ENCODE measurements around the gene TOR2A. TPM values are rescaled to one million over a fixed set of nuclear protein-coding genes. Genes with fewer than 3 reads are reported as not detected.

TOR2A gene
- total RNA-seq, 3 donors from 2014 or later (not counting 1 experiment from before 2014, with no cell fraction given) = 20.9 to 27.8 (median 23.7) TPM

DNA sequence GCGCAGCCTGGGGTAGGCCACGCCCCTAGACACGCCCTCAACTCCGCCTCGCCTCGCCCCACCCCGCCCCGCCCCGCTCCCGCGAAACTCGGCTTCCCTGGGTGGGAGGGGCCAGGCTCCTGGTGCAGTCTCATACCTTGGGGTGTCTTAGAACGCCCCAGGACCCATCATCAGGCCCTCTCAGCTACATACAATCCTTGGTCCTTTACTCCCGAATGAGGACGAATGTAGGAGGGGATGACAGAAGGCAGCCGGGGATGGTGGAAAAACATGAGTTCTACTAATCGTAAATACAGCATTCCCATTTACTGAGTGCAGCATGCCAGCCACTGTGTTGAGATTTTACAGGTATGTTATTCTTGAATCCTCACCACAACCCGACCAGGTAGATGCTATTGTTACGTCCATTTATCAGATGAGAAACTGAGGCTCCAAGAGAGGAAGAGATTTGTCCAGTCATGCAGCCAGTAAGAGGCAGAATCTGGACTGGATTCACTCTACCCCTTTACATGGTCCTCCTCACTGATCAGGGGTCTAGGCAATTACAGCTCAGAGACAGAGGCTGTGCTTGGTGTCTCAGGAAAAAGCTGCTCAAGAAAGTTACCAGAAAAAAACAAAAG, 36.6 kb upstream of the TOR2A start:
- intact Hi-C loops (cut with micrococcal nuclease) = loop anchor here (1.0 to 10.0 kb wide), 3 partner anchors 12 to 293 kb away; partner anchors contain the start of genes FPGS, NAIF1 and SLC25A25
- Histone ChIP-seq H3K36me3 (ENCODE audit: control insufficient read depth, insufficient read depth, low read length) (peaks cover 56% of the 10 kb centered on the region), H3K27me3 (ENCODE audit: control insufficient read depth, insufficient read depth, low read length) (no peaks in the 10 kb centered on the region), H3K4me1 (ENCODE audit: control insufficient read depth, insufficient read depth, low read length) (peaks cover 82% of the 10 kb centered on the region), H3K4me3 (ENCODE audit: low read length) (no peak overlapping the region), H3K9me3 (ENCODE audit: control insufficient read depth, insufficient read depth, low read length) (no peaks in the 10 kb centered on the region), H3K27ac (ENCODE audit: low read length) (peak overlapping the region; percentile 90)
- TF ChIP-seq, protein P1, sequence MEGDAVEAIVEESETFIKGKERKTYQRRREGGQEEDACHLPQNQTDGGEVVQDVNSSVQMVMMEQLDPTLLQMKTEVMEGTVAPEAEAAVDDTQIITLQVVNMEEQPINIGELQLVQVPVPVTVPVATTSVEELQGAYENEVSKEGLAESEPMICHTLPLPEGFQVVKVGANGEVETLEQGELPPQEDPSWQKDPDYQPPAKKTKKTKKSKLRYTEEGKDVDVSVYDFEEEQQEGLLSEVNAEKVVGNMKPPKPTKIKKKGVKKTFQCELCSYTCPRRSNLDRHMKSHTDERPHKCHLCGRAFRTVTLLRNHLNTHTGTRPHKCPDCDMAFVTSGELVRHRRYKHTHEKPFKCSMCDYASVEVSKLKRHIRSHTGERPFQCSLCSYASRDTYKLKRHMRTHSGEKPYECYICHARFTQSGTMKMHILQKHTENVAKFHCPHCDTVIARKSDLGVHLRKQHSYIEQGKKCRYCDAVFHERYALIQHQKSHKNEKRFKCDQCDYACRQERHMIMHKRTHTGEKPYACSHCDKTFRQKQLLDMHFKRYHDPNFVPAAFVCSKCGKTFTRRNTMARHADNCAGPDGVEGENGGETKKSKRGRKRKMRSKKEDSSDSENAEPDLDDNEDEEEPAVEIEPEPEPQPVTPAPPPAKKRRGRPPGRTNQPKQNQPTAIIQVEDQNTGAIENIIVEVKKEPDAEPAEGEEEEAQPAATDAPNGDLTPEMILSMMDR (IDR thresholded peaks at IDR 0.05) = no peak
- H3K4me3 Mint-ChIP-seq = peak overlapping the region; percentile 87
- no peak for DNase-seq
- no peaks in the 10 kb centered on the region for H3K27me3 Mint-ChIP-seq (ENCODE audit: low read depth in 2 of 2)
- H3K27ac Mint-ChIP-seq = peak overlapping the region; percentile 95 to 99
- peaks cover 53 to 63% of the 10 kb centered on the region in 2 donors for H3K4me1 Mint-ChIP-seq
- H3K9me3 Mint-ChIP-seq = no peaks in the 10 kb centered on the region
- H3K36me3 Mint-ChIP-seq = no peaks in the 10 kb centered on the region
- peak; percentile 63 to 85 (median 73) for ATAC-seq
- 14% methylated on average over 17 of the region's 19 CpGs for whole genome bisulfite sequencing (ENCODE audit: insufficient coverage)

DNA sequence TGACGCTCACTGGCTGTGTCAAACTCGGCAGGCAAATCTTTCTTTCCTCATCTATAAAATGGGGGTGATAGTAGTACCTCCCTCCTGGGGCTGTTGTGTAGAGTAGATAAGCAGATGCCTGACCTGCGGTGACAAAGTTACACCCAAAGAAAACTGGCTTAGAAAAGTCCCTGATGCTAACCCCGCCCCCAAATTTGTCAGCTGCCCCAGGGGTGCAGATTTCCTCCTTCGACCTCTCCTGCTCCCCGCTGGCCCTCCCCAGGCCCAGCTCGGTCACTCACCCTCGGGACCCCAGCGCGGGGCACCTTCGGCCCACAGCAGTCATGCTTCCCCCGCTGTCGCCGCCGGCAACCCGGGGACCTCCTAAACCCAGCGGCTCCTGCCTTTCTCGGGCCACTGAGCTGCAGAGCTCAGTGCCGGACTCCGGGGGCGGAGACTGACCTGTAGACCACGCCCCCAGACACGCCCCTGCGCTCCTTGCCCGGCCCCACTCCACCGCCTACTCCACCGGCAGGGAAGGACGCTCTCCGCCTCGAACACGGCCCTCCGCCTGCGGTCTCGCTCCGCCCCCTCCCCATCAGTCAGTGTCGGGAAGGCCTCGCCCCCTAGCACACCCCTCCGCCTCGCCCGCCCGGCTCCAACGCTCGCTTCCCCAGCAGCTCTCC, 35.9 kb upstream of the TOR2A start:
- ATAC-seq = peak; percentile 80 to 93 (median 83)
- TF ChIP-seq, protein P1 (IDR thresholded peaks at IDR 0.05) = no peak

DNA sequence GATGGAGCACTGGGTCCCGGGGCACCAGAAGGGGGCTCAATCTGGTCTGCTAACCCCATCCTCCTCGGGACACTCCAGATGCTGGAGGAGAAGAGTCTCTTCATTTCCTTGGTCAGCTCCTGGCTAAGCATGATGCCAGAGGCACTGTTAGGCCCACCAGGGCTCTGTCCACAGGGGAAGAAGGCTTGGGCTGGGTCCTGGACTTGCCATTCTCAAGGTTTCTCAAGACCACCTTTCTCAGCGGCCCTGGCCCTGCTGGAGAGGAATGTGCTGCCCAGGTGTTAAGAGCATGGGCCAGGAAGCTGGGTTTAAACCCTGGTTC, 35.5 kb upstream of the TOR2A start:
- Mint-ChIP-seq H3K4me1 (peaks cover 59 to 68% of the 10 kb centered on the region in 2 donors), H3K27me3 (ENCODE audit: low read depth in 2 of 2) (no peaks in the 10 kb centered on the region), H3K9me3 (no peaks in the 10 kb centered on the region), H3K4me3 (peak overlapping the region; percentile 87), H3K36me3 (no peaks in the 10 kb centered on the region), H3K27ac (peak overlapping the region; percentile 95 to 99)
- Histone ChIP-seq H3K36me3 (ENCODE audit: control insufficient read depth, insufficient read depth, low read length) (peaks cover 65% of the 10 kb centered on the region), H3K4me1 (ENCODE audit: control insufficient read depth, insufficient read depth, low read length) (peaks cover 79% of the 10 kb centered on the region), H3K27me3 (ENCODE audit: control insufficient read depth, insufficient read depth, low read length) (no peaks in the 10 kb centered on the region), H3K9me3 (ENCODE audit: control insufficient read depth, insufficient read depth, low read length) (no peaks in the 10 kb centered on the region), H3K4me3 (ENCODE audit: low read length) (peak overlapping the region; percentile 53), H3K27ac (ENCODE audit: low read length) (peak overlapping the region; percentile 90)
- ATAC-seq = no peak
- DNase-seq = no peak
- intact Hi-C loops (cut with micrococcal nuclease) = loop anchor here (2.0 to 10.0 kb wide), 2 partner anchors 32 to 294 kb away; partner anchors contain the start of genes FPGS, NAIF1 and SLC25A25
- 31% methylated on average over 3 of the region's 3 CpGs for WGBS (ENCODE audit: insufficient coverage)
- TF ChIP-seq, protein P1 (IDR thresholded peaks at IDR 0.05) = no peak

More for the DNA sequence above, 35.9 kb upstream of the TOR2A start:
- Mint-ChIP-seq H3K36me3 (no peaks in the 10 kb centered on the region), H3K4me1 (peaks cover 54 to 63% of the 10 kb centered on the region in 2 donors), H3K4me3 (peak overlapping the region; percentile 87), H3K27me3 (ENCODE audit: low read depth in 2 of 2) (no peaks in the 10 kb centered on the region), H3K9me3 (no peaks in the 10 kb centered on the region), H3K27ac (peak overlapping the region; percentile 95 to 99)
- no peaks in the 10 kb centered on the region for H3K27me3 ChIP-seq (ENCODE audit: control insufficient read depth, insufficient read depth, low read length)
- intact Hi-C loops (cut with micrococcal nuclease) = loop anchor here (1.0 to 10.0 kb wide), 3 partner anchors 12 to 294 kb away; partner anchors contain the start of genes FPGS, NAIF1 and SLC25A25
- H3K36me3 ChIP-seq (ENCODE audit: control insufficient read depth, insufficient read depth, low read length) = peaks cover 60% of the 10 kb centered on the region
- WGBS (ENCODE audit: insufficient coverage) = under 1% methylated on average over 41 of the region's 43 CpGs
- no peaks in the 10 kb centered on the region for H3K9me3 ChIP-seq (ENCODE audit: control insufficient read depth, insufficient read depth, low read length)
- DNase-seq = peak; percentile 93 to 96
- peak overlapping the region; percentile 53 for H3K4me3 ChIP-seq (ENCODE audit: low read length)
- H3K4me1 ChIP-seq (ENCODE audit: control insufficient read depth, insufficient read depth, low read length) = peaks cover 82% of the 10 kb centered on the region
- H3K27ac ChIP-seq (ENCODE audit: low read length) = peak overlapping the region; percentile 90
